ENCODE data around the gene NAV3.
"Not testable (repeated sequence)": the region's sequence is repeated elsewhere in the genome, so short reads cannot be mapped to it uniquely, and the experiment has no call there.

The NAV3 gene

DNA sequence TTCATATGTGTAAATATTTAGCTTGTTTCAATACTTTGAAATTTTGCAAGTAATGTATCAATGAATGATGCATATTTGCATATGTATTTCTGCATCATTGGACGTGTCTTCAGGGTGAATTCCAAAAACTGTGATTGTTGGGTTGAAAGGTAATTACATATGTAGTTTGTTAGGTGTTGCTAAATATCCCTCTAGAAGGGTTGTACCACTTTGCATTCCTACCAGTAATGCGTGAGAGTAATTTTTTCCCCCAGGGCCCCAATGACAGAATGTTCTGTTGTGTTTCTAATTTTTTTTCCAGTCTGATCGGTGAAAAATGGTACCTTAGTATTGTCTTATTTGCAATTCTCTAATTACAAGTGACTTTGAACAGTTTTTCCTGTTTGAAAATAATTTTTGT lies 408.9 kb downstream of the NAV3 start:
- no peak for DNase-seq (ENCODE audit: low read depth in 2 of 2, low spot score in 1 of 2)

DNA sequence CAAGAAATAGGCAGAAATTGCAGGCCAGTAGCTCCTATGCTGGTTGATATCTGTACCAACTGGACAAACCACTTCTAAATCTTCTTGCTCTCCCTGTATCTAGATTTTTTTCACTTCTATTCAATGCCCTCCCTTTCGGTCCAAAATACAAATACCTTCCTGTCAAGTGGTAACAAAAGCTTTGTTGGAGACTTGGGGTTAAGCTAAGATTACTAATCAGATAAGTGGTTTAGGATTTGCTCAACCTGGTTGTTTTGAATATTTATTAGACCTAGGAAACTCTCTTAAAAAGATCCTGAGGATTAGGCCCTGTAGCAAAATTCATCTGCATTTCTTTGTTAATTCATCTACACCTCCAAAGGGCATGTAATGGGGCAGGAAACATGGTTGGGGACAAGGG lies 410.1 kb downstream of the NAV3 start:
- no peak for DNase-seq (ENCODE audit: low read depth in 2 of 2, low spot score in 1 of 2)

DNA sequence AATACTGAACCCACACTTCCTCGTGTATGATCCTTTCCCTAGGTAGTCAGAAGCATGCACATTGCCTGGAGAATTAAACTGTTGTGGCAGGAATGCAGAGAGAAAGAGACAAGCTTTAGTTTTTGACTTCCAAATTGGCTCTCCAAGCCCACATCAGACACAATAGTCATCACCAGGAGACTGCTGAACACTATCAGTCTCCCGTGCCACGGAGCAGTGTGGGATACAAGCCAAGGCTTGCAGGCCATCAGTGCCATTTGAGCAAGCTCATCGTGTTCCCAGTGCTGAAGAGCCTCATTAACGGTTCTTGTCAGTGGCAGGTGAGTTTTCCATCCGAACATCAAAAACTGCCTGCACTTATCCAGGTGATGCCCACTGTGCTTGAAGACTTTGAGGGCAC lies 410.8 kb downstream of the NAV3 start:
- DNase-seq (ENCODE audit: low read depth in 2 of 2, low spot score in 1 of 2), result no peak

DNA sequence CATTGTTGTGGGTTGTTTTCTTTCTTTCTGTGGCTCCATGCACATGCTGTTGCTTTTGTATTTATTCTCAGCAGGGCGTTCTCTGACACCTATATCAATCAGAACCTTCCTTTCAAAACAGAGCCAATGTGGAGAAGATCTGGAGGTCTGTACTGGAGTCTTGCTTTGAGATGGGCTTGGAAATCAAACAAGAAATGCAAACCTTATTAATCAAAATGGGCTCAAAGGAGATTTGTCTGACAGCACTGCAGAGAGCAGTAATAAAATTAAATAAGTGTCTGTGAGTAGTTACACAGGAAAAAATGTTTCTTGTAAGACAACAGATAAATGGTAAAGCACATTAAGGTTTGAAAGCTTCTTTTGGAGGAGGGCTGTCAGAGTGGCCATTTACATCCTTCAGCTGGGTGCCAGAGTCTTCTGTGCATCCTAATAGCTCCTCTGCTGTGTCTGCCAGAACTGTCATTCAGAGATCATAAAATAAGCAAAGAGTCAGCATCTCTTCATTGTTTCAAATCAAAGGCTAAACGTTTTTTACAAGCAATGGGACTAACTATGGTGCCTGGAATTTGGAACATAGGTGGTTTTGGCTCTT lies 414.3 kb downstream of the NAV3 start:
- no peak for DNase-seq (ENCODE audit: low read depth in 2 of 2, low spot score in 1 of 2)

GRCh38 chr12:78248321-78248720 lies 417.6 kb downstream of the NAV3 start:
- no peak for DNase-seq (ENCODE audit: low read depth in 2 of 2, low spot score in 1 of 2)

DNA sequence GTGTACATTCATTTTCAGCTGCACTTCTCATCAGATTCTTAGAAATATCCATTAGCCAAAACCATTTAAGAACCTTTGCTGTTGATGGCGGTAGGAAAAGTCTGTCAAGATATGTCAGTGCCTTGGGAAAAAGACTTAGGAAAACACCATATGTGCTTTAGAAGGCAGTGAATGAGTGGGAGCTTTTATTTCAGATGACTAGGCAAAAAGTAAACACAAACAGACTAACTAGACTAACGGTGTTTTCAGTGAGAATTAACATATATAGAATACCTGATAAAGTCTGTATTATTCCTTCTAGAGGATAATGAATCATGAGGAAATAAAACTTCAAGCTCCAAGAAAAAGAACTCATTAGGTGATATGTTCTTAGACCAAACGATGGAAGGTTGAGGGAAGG lies 418.9 kb downstream of the NAV3 start:
- no peak for DNase-seq (ENCODE audit: low read depth in 2 of 2, low spot score in 1 of 2)

GRCh38 chr12:78257662-78258061 lies 427.0 kb downstream of the NAV3 start:
- not testable (repeated sequence) for DNase-seq (ENCODE audit: low read depth in 2 of 2, low spot score in 1 of 2)

DNA sequence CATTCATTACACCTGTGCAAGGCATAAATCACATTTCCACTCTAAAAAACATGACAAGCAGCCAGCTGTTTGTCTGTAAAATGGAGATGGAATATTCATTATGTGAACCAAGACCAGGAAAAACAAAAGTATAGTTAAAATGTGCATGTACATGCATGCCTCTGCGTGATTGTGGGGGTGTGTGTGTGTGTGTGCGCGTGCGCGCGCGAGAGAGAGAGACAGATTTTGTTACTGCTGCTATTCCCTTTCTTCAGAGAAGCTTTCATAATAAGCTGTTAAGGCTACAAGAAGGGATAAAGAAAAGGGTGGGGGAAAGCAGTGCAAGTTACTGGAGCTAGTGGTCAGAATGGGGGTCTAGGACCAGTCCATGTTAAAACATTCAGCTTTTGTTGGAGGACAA lies 430.3 kb downstream of the NAV3 start:
- no peak for DNase-seq (ENCODE audit: low read depth in 2 of 2, low spot score in 1 of 2)

GRCh38 chr12:78261901-78262300 lies 431.2 kb downstream of the NAV3 start:
- no peak for DNase-seq (ENCODE audit: low read depth in 2 of 2, low spot score in 1 of 2)

All from stimulated activated CD8-positive, alpha-beta memory T cell treated with anti-CD3 and anti-CD28 coated beads, Interleukin-4, amount 100 ng/mL, for 4 hours (primary cell).